NCI-H69 (cell line): ENCODE measurements around the gene TRABD.

Experiments used
- DNase-seq: peaks from one replicate; lab custom pipeline; 2025; lab: John Stamatoyannopoulos, UW

The TRABD gene

DNA sequence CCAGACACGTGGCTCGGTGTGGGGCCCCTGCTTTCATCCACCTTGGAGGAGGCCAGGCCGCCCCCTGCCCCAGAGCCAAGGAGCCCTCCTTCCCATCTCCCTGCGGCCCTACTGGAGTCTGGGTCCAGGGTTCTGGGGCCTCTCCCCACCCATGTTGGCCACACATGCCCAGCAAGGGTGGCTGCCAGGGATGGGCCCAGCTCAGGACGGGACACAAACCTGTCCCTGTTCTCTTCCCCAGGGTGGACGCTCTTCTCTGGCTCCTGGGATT is 10.6 kb upstream of the TRABD start:
- no peak for DNase-seq

- DNase-seq = no peak
These were observed 9.5 kb upstream of the TRABD start for GRCh38 chr22:50175921-50176849.

- no peak for DNase-seq
These were observed 8.7 kb upstream of the TRABD start for GRCh38 chr22:50176850-50177536.

GRCh38 chr22:50177537-50178470 is 7.9 kb upstream of the TRABD start:
- DNase-seq = no peak

DNA sequence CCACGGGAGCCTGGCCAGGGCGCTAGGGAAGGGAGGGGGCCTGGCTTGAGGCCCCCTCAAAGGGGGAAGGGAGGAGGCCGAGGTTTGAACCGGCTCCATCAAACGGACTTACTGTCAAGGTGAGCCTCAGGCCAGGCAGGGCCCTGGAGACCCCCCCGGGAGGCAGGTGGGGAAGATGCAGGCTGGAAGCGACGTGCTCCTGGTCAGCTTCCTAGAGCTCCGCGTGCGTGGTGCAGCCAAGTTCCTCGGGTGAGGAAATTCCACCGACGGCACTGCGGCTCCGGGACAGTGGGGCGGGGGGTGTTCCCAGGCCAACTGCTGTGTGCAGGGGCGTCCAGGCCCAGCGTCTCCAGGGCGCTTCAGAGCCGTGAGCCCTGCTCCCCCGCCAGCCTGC is 7.2 kb upstream of the TRABD start:
- no peak for DNase-seq

DNA sequence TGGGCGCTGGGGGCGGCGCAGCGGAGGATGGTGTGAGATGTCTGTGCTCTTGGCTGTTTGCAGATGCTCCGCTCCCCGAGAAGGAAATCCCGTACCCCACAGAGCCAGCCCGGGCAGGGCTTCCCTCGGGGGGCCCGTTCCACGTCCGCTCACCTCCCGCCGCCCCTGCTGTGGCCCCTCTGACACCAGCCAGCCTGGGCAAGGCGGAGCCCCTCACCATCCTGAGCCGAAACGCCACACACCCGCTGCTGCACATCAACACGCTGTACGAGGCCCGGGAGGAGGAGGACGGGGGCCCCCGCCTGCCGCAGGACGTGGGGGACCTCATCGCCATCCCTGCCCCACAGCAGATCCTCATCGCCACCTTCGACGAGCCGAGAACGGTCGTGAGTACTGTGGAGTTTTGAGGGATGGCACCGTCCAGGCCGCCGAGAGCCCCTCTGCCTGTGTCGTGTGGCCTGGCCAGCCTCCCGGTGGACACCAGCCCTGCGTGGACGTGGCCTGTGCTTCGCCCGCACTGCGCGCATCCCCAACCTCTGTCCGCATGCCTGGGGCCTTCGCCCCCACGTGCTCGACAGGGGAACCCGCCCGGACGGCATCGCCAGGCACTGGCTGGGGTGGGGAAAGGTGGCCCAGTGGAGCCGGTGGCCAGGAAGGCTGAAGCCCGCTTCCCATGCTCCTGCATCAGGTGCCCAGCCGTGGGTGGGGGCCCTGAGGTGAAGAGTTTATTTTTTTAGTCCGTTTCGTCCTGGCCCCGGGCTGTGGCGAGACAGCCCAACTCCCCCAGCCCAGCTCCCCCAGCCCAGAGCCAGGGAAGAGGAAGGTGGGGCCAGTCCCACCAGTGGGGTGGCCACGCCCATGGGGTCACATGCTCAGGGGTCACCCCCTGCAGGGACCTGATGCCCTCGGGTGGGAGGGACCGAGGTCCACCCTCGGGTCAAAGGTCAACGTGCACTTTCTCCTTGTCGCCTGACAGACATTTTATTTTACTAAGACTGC is 6.5 kb upstream of the TRABD start:
- no peak for DNase-seq

DNA sequence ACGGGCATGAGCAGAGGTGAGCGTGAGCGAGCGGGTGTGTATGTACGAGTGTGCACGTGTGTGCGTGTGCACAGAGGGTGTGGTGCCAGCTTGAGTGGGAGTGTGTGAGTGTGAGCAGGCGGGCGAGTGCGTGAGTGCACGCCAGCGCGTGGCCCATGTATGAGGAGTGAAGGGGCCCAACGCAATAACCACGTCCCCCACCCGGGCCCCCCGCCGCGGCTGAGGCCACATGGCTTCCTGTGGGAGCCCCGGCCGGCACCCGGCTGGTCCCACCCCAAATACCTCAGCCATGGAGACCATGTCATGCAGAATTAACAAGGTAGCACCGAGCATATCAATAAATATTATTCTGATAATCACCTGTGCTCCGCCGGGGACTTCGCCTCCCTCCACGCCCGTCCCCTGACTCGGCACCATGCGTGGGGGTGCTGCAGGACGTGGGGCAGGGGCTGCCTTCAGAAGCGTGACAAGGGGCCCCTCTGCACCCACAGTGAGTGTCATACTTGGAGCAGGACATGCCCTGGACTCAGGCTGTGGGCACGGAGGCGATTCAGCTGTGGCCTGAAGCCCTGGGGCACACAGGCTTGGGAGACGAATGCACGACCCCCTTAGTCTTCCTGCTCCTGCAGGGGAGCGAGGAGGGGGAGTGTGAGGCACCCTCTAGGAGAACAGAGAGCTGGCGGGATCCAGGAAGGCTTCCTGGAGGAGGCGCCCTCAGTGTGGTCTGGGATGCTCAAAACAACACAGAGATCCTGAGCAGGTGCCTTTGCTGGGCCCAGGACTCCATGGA is 5.6 kb upstream of the TRABD start:
- DNase-seq = no peak

DNA sequence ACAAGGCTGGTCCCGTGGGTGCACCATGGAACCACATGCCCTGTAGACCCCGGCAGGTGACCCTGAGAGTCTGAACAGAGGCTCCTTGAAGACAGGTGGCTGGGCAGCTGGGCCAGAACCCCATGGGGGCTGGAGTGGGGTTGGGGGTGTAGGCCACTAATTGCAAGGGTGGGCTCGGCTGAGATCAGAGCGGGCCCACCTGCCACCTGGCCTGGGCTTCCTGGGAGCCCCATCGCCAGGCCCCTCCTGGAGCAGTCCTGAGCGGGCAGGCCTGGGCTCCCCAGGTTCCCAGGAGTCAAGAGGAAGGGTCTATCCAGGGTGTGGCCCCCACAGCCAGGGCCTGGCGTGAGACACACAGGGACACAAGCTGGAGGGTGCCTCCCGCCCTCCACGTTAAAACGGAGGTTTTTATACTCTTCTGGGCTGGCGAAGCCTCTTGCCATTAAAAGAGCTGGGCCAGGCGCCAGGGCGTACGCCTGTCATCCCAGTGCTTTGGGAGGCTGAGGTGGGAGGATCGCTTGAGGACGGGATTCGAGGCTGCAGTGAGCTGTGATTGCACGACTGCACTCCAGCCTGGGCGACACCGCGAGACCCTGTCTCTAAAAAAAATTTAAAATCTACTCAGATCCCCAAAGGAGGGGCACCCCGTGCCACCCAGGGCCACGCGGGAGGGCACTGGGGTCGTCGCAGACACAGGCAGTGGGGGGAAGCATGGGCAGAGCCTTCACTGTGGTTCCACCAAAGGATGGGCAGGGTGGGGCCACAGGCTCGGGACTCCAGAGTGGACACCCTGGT is 4.8 kb upstream of the TRABD start:
- no peak for DNase-seq

DNA sequence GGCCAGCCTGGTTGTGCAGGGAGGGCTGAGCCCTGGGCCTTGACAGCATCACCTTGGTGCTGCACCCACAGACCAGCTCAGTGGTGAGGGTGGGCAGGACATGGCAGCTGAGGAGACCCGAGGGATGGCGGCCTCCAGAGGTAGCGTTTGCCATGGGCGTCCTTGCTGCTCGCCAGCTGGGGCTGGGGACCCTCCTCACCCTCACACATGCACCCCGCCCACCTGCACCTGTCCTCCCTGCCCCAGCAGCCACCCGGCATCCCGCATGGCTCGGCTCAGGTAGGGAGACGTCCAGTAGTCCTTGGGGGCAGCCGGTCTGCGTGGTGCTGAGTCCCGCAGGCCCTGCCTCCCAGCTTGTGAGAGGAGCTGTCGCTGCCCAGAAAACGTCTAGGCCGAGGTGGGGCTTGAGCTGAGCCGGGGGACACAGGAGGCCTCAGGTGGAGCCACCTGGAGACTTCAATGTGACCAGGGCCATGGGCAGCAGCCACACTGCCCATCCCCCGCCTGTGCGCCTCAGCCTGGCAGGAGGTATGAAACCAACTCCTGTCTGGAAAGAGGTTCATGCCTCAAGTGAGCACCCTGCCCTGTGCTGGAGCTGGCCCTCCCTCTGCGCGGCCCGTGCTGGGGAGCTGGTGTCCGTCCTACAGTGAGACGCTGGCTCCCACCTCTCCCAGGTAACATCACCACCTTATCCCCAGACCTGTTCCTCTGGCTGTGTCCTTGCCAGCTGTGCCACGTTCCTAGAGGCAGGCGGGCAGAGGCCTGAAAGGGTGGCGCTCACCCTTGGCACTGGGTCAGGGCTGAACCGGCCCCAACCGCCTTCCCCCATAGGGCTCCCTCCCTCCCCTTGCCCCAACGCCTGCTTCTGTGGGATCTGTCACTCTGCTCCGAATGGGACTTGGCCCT is 3.3 kb upstream of the TRABD start:
- peak; percentile 7 for DNase-seq

- no peak for DNase-seq
These were observed 2.4 kb upstream of the TRABD start for GRCh38 chr22:50183141-50183971.

DNA sequence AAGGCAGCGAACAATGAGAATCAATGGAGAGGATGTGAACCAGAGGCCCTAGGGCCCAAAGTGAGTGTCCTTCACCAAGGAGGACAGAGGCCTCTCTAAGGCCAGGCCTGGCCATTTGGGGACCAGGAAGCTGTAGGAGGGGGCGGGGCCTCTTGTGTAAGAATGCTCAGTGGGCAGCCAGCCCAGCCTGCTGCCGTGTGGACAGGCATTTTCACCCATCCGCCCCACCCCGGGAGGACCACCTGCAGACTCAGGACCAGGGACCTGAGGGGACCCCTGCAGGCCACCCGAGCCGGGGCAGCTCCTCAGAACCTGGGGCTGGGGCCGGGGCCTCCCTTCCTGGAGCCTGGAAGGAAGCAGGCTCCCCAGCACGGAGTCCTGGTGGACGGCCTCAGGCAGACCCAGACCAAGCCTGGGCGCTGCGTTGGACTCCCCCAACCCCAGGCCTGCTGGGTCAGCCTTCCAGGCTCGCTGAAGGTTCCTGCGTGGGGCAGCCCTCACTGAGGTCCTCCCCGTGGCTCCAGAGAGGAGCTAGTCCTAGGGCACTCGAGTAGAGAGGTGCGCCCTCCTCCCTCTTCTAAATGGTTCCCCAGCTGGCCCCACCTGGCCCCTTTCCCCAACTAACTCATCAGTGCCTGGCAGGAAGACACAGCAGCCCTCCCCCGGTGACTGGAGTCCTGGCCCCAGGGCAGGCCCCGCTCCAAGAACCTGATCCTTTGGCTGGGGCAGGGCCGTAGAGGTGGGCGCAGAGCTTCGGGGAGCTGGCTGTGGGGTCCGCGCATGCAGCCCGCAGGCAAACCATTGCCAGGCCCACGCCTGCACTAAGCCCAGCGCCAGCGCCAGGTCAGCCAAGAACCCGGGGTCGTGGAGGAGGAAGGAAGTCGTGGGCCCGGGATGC is 1.5 kb upstream of the TRABD start:
- peak; percentile 22 for DNase-seq

DNA sequence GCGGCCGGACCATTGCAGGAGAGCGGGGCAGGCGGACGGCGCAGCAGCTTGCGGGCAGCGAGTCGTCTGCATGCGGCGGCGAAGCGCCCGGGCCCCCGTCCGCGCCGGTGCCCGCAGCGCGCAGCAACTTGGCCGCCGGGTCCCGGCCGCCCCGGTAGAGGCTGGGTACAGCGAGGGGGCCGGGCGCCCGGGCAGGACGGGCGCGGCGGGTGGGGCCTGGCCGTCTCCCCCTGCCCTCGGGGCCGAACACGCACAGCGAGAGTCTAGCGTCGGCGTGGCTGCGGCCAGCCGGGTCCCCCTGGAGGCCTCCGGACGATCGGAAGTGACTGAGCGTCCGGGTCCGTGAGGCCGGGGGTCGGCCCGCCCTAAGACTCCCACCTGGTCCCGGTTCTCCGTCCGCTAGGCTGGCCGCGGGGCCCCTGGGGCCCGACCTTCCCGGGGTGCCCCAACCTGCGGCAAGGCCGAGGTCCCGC is 775 bp upstream of the TRABD start:
- peak; percentile 52 for DNase-seq

DNA sequence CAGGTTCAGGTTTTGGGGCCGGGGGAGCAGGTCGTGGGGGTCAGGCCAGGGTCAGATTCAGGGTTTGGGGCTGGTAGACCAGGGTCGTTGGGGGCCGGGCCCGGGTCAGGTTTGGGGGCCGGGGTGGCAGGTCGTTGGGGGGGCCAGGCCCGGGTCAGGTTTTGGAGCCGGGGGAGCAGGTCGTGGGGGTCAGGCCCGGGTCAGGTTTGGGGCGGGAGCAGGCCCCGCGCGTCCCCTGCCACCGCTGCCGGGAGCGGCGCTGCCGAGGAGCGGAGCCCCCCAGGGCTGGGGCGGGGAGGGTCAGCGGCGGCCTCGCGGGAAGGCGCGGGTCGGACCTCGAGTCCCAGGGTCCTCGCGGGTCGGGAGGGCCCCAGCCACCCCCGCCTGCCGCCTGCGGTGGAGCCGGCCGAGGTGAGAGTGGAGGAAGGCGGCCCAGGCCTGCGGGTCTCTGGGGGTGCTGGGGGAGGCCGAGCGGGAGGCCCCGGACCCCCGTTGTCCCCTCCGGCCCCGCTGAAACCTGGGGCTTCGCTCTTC is 535 bp downstream of the TRABD start:
- peak; percentile 23 for DNase-seq

DNA sequence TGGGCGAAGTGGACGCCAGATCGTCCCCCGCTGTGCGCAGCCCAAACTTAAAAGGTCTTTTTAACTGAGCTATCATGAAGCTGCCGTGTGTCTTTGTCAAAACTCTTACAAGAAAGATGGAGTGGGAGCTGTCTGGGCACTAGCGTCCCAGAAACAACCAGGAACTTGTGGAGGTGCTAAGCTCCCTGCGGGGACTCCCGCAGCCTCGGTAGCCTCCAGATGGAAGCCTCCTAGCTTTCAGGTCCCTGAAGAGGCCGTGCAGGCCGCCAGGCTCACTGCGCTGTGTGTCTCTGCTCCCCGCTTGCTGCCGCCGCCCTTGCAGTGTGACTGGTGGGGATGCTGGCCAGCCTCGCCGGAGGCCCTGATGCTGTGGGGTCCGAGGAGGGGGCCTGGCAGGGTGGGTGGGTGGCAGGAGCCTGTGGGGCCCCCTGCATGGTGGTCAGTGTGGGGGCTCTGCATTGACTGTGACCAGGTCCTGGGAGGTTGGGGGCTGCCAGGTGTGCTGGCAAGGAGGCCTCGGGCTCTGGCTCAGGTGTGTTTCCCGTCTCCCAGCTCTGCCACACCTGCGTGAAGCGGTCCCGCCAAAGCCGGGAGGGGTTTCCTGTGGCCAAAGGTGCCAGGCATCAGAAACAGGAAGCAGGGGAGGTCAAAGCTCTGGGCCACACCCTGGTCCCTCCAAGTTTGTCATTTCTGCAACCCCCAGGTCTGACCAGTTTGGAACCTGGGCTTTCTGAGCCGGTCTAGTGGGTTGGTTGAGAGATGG is 1.2 kb downstream of the TRABD start:
- peak; percentile 30 for DNase-seq

GRCh38 chr22:50188356-50188755 is 2.6 kb downstream of the TRABD start:
- no peak for DNase-seq
